Neuronal stem cell (in vitro differentiated cells): ENCODE measurements around the gene CRADD.

Source experiments
- DNase-seq: peaks from one replicate; pipeline ENCODE4 v3.0.0-alpha.2; 2013; ENCODE audit warnings: low spot score
- H2AFZ ChIP-seq: one replicate; pipeline ENCODE4 v1.6.1; 2013; ENCODE audit warnings: mild to moderate bottlenecking, low read length, inconsistent platforms
- H2AK5ac ChIP-seq: 2 replicates; pipeline ENCODE4 v1.6.1; 2013; ENCODE audit warnings: low read depth, mild to moderate bottlenecking, inconsistent platforms, low read length, moderate library complexity, mixed read lengths
- H2BK120ac ChIP-seq: 2 replicates; pipeline ENCODE4 v1.6.1; 2013; ENCODE audit warnings: low read depth, mild to moderate bottlenecking, inconsistent platforms, low read length, moderate library complexity, mixed read lengths
- H2BK12ac ChIP-seq: one replicate; pipeline ENCODE4 v1.6.1; 2013; ENCODE audit warnings: low read length, inconsistent platforms
- H2BK15ac ChIP-seq: 2 replicates; pipeline ENCODE4 v1.6.1; 2013; ENCODE audit warnings: mild to moderate bottlenecking, low read length, inconsistent platforms, mixed read lengths
- H2BK5ac ChIP-seq: one replicate; pipeline ENCODE4 v1.6.1; 2013; ENCODE audit warnings: inconsistent platforms, mild to moderate bottlenecking, low read length, moderate library complexity
- H3K14ac ChIP-seq: one replicate; pipeline ENCODE4 v1.6.1; 2013; ENCODE audit warnings: low read length, inconsistent platforms
- H3K18ac ChIP-seq: 2 replicates; pipeline ENCODE4 v1.6.1; 2013; ENCODE audit warnings: low read length, inconsistent platforms
- H3K23ac ChIP-seq: 2 replicates; pipeline ENCODE4 v1.6.1; 2013; ENCODE audit warnings: low read depth, mild to moderate bottlenecking, mixed read lengths, low read length, inconsistent platforms; ENCODE audit not compliant: poor library complexity
- H3K27ac ChIP-seq: replicated peaks from 3 replicates; pipeline ENCODE4 v1.5.1; 2013; ENCODE audit warnings: low read length, inconsistent platforms
- H3K27me3 ChIP-seq, 3 experiments: 2 replicates each; pipeline ENCODE4 v1.6.1; 2013; ENCODE audit warnings: low read length in 3 of 3, mild to moderate bottlenecking in 2 of 3, inconsistent platforms in 1 of 3, low read depth in 1 of 3, mixed read lengths in 1 of 3, moderate library complexity in 1 of 3; ENCODE audit not compliant: control insufficient read depth in 3 of 3, insufficient read depth in 3 of 3
- H3K36me3 ChIP-seq, 2 donors: replicated peaks in 1 of 2; 2 replicates each; pipeline ENCODE4 v1.6.1; 2013; ENCODE audit warnings: low read length in 2 of 2; ENCODE audit not compliant: control insufficient read depth in 2 of 2, insufficient read depth in 2 of 2
- H3K4ac ChIP-seq: 2 replicates; pipeline ENCODE4 v1.6.1; 2013; ENCODE audit warnings: inconsistent platforms, mild to moderate bottlenecking, low read length, moderate library complexity
- H3K4me1 ChIP-seq, 2 donors: 1 replicate in 1 of 2; 2 replicates in 1 of 2; pipeline ENCODE4 v1.6.1; 2013; ENCODE audit warnings: low read length in 2 of 2, low read depth in 1 of 2; ENCODE audit not compliant: control insufficient read depth in 2 of 2, insufficient read depth in 1 of 2
- H3K4me2 ChIP-seq: one replicate; pipeline ENCODE4 v1.6.1; 2013; ENCODE audit warnings: mild to moderate bottlenecking, low read length, inconsistent platforms; ENCODE audit not compliant: insufficient read depth, poor library complexity, severe bottlenecking
- H3K4me3 ChIP-seq, 2 donors: 2 replicates each; pipeline ENCODE4 v1.5.1; 2013; ENCODE audit warnings: low read length in 2 of 2, mild to moderate bottlenecking in 2 of 2, inconsistent platforms in 1 of 2, moderate library complexity in 1 of 2
- H3K79me1 ChIP-seq: one replicate; pipeline ENCODE4 v1.6.1; 2013; ENCODE audit warnings: low read depth, mild to moderate bottlenecking, inconsistent platforms, low read length, moderate library complexity
- H3K9ac ChIP-seq: one replicate; pipeline ENCODE4 v1.6.1; 2013; ENCODE audit warnings: mild to moderate bottlenecking, low read depth, low read length, inconsistent platforms; ENCODE audit not compliant: poor library complexity
- H3K9me3 ChIP-seq, 2 donors: replicated peaks in 1 of 2; 2 replicates each; pipeline versions ENCODE3 to v1.6.1; 2013; ENCODE audit warnings: low read length in 2 of 2, mild to moderate bottlenecking in 2 of 2, inconsistent platforms in 1 of 2, low read depth in 1 of 2, mixed read lengths in 1 of 2, moderate library complexity in 1 of 2; ENCODE audit not compliant: control insufficient read depth in 2 of 2, insufficient read depth in 1 of 2
- H4K8ac ChIP-seq: one replicate; pipeline ENCODE4 v1.6.1; 2013; ENCODE audit warnings: low read depth, mild to moderate bottlenecking, inconsistent platforms, low read length, moderate library complexity
- H4K91ac ChIP-seq: one replicate; pipeline ENCODE4 v1.6.1; 2013; ENCODE audit warnings: low read length, low read depth, mild to moderate bottlenecking, inconsistent platforms; ENCODE audit not compliant: poor library complexity
- WGBS, 2 donors: extraction: QIAGEN DNeasy Blood & Tissue Kit; methylation state at CpG; one replicate each; pipeline ENCODE4 v1.1.7; 2013; ENCODE audit warnings: missing lambda C conversion rate in 2 of 2, mixed read lengths in 1 of 2; ENCODE audit not compliant: insufficient read length in 2 of 2, insufficient replicate concordance in 1 of 2; ENCODE audit errors: extremely low coverage in 2 of 2; 5-methylcytosine and 5-hydroxymethylcytosine counted together

The CRADD gene

GRCh38 chr12:93749515-93749914, 72.3 kb downstream of the CRADD start:
- H2AK5ac ChIP-seq: no peak overlapping the region
- no peaks in the 10 kb centered on the region for H3K36me3 ChIP-seq
- H3K4me3 ChIP-seq: no peak overlapping the region
- no peak overlapping the region for H4K8ac ChIP-seq
- DNase-seq: no peak
- no peak overlapping the region for H3K27ac ChIP-seq
- H2BK5ac ChIP-seq: no peak overlapping the region
- H4K91ac ChIP-seq: no peak overlapping the region
- H3K9me3 ChIP-seq: peaks cover 2 to 12% of the 10 kb centered on the region in 2 donors
- H2BK12ac ChIP-seq: no peak overlapping the region
- H3K23ac ChIP-seq: no peak overlapping the region
- H3K14ac ChIP-seq: no peak overlapping the region
- WGBS, 2 donors: no CpG with 5 or more reads among the region's 2 CpGs
- no peaks in the 10 kb centered on the region for H3K27me3 ChIP-seq
- H2AFZ ChIP-seq: no peak overlapping the region
- no peak overlapping the region for H3K18ac ChIP-seq
- no peak overlapping the region for H3K4ac ChIP-seq
- H2BK120ac ChIP-seq: no peak overlapping the region
- no peak overlapping the region for H3K4me2 ChIP-seq
- peaks cover 0 to 2% of the 10 kb centered on the region in 2 donors for H3K4me1 ChIP-seq
- H3K9ac ChIP-seq: no peak overlapping the region
- no peak overlapping the region for H2BK15ac ChIP-seq
- H3K79me1 ChIP-seq: no peaks in the 10 kb centered on the region

DNA sequence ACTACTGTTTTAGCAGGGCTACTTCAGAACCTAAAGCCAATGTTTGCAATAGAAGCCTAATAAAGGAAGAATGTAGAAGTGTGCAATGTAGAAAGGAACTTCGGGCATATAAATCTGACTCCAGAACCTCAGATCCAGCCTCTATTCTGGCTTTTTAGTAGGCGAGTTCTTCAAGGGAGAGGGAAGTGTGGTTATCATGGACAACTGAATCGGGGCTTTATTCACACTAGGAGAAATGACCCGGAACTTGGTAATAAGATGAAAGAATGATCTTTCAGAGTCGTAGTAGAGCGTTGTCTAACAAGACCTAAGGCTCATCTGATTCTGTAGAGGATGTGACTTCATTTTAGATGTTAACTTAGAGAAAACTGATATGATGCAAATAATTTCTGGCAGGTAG, 72.9 kb downstream of the CRADD start:
- no CpG with 5 or more reads among the region's 6 CpGs for WGBS, 2 donors
- Histone ChIP-seq H2AFZ (no peak overlapping the region), H3K4me3 (no peak overlapping the region), H3K14ac (no peak overlapping the region), H2BK15ac (no peak overlapping the region), H3K23ac (no peak overlapping the region), H2BK12ac (no peak overlapping the region), H2BK120ac (no peak overlapping the region), H4K91ac (no peak overlapping the region), H2BK5ac (no peak overlapping the region), H3K4me2 (no peak overlapping the region), H3K79me1 (no peaks in the 10 kb centered on the region), H4K8ac (no peak overlapping the region), H3K9me3 (peaks cover 2 to 17% of the 10 kb centered on the region in 2 donors), H3K9ac (no peak overlapping the region), H2AK5ac (no peak overlapping the region), H3K27ac (no peak overlapping the region), H3K36me3 (no peaks in the 10 kb centered on the region), H3K4ac (no peak overlapping the region), H3K4me1 (peaks cover 0 to 2% of the 10 kb centered on the region in 2 donors), H3K27me3 (no peaks in the 10 kb centered on the region), H3K18ac (no peak overlapping the region)
- DNase-seq: no peak

GRCh38 chr12:93751864-93752610, 74.9 kb downstream of the CRADD start:
- Histone ChIP-seq H3K4ac (no peak overlapping the region), H2AK5ac (no peak overlapping the region), H3K36me3 (no peaks in the 10 kb centered on the region), H3K4me2 (no peak overlapping the region), H3K18ac (no peak overlapping the region), H3K4me1 (peaks cover 0 to 2% of the 10 kb centered on the region in 2 donors), H2BK120ac (no peak overlapping the region), H3K27me3 (no peaks in the 10 kb centered on the region), H3K23ac (no peak overlapping the region), H3K14ac (no peak overlapping the region), H4K91ac (no peak overlapping the region), H2BK15ac (no peak overlapping the region), H2BK12ac (no peak overlapping the region), H3K79me1 (no peaks in the 10 kb centered on the region), H3K9ac (no peak overlapping the region), H3K27ac (no peak overlapping the region), H3K4me3 (no peak overlapping the region), H2BK5ac (no peak overlapping the region), H3K9me3 (peaks cover 2 to 21% of the 10 kb centered on the region in 2 donors), H4K8ac (no peak overlapping the region), H2AFZ (no peak overlapping the region)
- WGBS, 2 donors: no CpG with 5 or more reads among the region's 6 CpGs
- no peak for DNase-seq

DNA sequence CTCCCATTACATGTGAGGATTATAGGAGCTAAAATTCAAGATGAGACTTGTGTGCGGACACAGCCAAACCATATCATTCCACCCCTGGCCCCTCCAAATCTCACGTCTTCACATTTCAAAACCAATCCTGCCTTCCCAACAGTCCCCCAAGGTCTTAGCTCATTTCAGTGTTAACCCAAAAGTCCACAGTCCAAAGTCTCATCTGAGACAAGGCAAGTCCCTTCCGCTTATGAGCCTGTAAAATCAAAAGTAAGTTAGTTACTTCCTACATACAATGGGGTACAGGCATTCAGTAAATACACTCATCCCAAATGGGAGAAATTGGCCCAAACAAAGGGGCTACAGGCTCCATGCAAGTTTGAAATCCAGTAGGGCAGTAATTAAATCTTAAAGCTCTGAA, 76.1 kb downstream of the CRADD start:
- Histone ChIP-seq H3K4me2 (no peak overlapping the region), H3K27me3 (no peaks in the 10 kb centered on the region), H2AK5ac (no peak overlapping the region), H4K91ac (no peak overlapping the region), H2BK15ac (no peak overlapping the region), H3K27ac (no peak overlapping the region), H3K9me3 (peaks cover 2 to 21% of the 10 kb centered on the region in 2 donors), H2BK5ac (no peak overlapping the region), H2BK120ac (no peak overlapping the region), H3K14ac (no peak overlapping the region), H3K4ac (no peak overlapping the region), H2BK12ac (no peak overlapping the region), H3K4me3 (no peak overlapping the region), H3K9ac (no peak overlapping the region), H2AFZ (no peak overlapping the region), H3K23ac (no peak overlapping the region), H3K4me1 (peaks cover 0 to 2% of the 10 kb centered on the region in 2 donors), H3K18ac (no peak overlapping the region), H3K36me3 (no peaks in the 10 kb centered on the region), H4K8ac (no peak overlapping the region), H3K79me1 (no peaks in the 10 kb centered on the region)
- no CpG with 5 or more reads among the region's 3 CpGs for WGBS, 2 donors
- no peak for DNase-seq
